ENCODE data around the gene ENOX2.
"Not testable (repeated sequence)": the region's sequence is repeated elsewhere in the genome, so short reads cannot be mapped to it uniquely, and the experiment has no call there.

- TF ChIP-seq POLR2A, POLR2AphosphoS5, TAF1, SPI1 (IDR thresholded peaks at IDR 0.05; ENCODE audit: low read depth, low read length): not testable (repeated sequence)
Observed at GRCh38 chrX:130819367-130819766, 83.6 kb downstream of the ENOX2 start.
